NCI-H2196 treated with DMSO at 0.1 percent for 48 hours (cell line): Measurements from ENCODE around the gene LTBP2.

Experiments
- DNase-seq: peaks from one replicate; lab custom pipeline; 2025; ENCODE audit not compliant: unreplicated experiment; lab: John Stamatoyannopoulos, UW

Gene LTBP2

DNA sequence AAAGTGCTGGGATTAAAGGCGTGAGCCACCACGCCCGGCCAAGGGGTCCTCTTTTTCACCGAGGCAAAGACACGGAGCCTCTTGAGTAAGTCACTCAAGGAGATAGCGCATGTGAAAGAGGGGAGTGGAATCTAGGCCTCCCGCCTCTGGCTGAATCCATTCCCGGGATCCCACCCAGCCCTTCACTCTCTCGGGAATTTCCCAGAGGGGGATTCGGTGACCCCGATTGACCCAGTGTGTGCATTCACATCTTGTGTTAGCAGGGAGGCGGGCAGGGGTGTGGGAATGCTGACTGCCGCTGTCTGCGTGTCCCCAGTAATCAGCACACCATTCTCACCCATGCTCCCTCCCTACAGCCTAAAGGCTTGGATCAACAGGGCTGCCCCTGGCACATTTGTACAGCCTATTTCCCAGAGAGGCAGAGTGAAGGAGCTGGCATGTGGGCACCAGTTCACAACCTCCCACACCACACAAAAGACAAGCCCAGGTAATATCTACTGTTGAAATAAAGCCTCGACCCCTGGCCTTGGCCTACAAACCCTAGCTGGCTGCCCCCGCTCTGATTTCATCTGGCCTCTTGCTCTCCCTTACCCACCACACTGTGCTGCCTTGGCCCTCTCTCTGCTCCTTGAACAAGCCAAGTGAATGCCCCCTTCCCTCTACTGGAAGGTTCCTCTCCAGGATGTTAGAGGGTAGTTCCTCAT lies 1.3 kb upstream of the LTBP2 start:
- DNase-seq, result no peak

DNA sequence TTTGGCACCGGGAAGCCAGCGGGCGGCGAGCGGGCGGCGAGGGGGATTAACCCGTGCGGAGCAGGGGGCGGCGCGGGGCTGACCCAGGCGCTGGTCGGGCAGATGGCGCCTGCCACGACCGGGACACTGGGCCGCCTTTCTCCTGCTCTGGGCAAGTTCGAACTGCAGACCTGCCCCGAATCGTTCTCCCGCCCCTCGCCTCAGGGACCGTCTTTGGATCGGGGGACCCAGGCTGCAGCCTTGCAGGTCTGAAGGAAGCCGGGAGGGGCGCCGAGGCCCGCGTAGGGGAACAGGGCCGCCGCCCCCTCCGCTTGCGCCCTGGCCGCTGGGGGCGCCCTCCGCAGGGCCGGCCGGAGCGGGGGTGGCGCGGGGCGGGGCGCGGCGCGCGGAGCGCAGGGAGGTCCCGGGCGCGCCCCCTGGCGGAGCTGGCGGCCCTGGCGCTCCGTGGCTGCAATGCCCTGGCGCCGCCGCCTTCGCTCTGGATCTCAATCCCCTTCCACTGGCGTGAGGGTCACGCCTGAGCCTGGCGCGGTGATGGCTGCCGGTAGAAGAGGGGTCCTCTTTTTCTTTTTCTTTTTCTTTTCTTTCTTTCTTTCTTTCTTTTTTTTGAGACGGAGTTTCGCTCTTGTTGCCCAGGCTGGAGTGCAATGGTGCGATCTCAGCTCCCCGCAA lies 449 bp upstream of the LTBP2 start:
- peak; percentile 67 for DNase-seq

DNA sequence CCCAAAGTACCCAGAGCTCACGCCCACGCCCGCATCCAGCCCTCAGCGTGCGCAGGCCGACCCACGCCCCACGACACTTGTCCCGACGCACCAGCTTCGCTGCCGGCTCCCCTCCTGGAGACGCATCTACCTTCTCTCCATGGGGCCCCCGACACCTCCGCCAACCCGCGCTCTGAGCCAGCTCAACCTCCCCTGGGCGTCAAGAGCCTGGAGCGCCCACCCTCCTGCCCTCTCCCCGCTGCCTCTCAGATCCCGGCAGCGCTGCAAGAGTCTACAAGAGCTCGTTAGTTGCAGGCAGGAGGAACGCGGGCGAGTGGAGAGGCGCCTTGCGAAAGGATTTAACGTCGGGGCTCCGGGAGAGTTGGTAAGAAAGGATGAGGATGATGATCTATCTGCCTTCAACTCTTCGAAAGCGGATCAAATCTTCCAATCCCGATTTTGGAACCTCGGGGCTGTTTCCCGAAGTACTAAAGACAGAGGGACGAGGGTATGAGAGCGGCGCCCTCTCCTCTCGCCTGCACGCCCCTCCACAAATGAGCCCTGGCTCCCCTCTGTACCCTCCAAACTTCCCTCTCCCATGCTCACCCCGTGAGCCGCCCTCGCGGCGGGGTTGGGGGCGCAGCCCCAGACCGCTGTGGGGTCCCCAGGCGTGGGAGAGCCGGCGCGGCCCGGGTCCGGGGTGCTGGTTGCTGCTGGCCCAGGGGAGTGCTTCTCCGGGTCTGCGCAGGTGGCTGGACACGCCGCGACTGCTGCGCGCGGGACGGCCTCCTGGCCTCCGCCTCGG lies 979 bp downstream of the LTBP2 start:
- DNase-seq, result no peak

DNA sequence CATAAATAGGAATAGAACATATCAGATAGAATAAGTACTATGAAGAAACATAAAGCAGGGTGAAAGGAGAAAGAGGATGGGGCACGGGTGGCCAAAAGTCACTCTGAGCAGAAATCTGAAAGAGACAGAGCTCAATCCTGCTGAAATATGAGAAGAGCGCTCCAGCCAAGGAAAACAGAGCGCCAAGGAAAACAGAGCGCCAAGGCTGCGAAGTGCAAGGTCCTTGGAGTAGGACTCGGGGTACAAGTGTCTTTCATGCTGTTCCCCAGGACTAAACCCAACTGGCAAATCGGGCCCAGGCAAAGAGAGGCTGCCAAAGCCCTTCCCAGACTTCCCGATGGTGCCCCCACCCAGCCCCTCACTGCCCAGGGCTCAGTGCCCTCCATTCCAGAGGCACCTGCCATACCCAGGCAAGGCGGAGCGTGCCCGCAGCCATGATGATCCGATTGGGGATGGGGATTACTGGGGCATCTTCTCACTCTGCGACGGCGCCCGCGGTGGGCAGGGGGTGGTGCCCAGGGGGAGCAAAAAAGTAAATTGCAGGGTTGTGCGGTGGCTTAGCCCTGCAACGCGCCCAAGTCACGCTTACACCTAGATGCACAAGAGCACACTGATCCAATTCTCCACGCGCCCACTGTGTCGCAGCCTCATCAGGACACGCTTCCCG lies 1.7 kb downstream of the LTBP2 start:
- no peak for DNase-seq

DNA sequence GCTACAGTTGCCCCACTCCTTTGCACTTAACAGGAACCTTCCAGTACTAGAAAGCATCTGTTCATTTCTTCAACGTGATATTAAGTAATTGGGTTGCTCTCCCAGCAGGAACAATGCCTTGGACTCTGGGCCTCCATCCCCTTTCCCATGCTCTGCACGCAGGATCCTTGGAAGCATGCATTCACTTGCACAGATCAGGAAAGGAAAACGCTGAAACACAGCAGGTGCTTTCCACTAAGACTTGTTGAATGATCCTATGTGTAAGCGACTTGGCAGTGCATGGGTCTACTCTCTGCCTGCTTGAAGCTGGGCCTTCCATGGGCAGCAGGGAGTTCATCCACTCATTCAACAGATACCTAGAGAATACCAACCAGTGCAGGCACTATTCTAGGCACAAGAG lies 2.3 kb downstream of the LTBP2 start:
- DNase-seq, result no peak

DNA sequence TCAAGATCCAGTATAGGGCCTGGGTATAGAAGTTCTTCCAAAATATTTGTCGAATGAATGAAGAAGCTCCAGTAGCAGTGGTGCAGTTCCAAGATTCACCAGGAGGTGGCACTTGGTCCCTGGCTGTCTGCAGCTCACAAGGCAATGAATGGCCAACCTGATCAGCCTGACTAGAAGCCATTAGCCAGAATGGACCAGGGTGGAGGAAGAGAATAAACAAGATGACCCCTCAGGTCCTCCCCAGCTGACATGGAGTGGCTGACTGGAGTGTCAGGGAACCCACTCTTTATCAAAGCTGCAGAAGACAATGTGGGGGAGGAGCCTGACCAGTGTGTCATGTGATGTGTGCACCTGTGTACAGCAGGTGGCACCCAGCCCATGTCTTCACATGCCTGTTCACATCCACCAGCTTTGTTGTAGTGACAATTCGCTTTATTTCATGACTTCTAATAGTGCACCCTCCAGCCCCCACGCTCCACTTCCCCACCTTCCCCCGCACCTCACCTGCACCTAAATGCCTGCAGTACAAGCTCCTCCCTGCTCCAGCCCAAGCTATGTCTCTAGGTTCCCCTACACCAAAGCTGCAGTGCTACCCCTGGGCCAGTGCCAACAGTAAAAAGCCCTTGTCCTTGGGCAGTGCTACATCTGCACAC lies 3.0 kb downstream of the LTBP2 start:
- DNase-seq, result peak; percentile 76

DNA sequence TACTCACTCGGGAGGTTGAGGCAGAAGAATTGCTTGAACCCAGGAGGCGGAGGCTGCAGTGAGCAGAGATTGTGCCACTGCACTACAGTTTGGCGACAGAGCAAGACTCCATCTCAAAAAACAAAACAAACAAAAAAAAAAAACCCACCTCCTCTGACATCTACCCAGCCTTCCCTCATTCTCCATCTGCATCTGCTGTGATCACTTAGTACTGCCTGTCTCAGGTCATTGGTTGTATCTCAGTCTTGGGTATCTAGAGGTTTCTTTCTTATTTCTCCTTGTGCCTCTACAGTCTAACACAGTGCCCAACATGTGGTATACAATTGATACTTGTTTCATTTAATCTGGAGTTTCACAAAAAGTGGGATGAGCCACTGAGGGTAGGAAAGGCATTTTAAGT lies 5.3 kb downstream of the LTBP2 start:
- DNase-seq, result no peak

DNA sequence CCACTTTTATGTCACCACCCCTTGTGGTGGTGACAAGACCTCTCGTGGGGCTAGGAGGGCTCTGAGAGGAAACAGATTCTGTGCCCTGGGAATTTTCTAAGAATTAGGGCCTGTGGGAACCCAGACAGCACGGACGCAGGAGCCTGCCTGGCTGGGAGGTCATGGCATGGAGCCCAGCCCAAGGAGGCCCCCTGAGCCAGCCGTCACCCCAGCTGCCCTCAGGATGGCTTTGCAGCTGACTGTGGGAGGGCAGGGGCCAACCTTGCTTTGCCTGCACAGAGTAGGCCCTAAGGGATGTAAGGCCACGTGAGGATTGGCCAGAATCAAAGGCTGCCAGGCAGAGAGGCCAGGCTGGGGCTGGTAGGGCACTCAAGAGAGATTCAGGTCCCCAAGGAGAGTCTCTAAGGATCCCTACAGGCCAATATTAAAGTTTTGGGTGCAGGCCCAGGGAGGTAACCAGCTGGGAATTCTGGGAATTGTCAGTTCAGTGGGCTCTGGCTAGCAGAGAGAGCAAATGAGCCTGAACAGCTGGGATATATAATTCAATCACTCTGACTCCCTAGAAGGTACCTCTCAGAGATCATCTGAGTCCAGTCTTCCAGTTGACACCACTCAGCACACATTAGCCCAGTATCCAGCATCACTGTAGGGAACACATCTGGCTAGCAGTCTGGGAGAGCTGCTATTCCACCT lies 6.4 kb downstream of the LTBP2 start:
- no peak for DNase-seq

DNA sequence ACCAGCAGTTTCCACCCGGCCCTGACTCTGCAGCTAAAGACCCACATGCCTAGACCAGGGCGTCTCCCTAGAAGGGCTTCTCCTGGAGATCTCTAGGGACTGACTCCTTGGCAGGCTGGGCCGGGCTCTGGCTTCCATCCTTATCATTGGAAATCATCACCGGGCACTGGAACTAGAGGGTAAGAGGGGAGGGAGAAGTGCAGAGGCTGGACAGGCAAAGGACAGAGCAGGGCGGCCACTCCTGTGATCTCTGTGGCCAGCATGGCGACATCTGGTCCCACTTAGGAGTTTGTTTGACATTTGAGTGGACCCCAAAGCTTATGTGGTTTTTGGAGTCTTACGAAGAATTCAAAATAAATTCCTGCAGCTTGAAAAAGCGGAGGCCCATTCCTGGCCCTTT lies 7.1 kb downstream of the LTBP2 start:
- DNase-seq, result no peak

DNA sequence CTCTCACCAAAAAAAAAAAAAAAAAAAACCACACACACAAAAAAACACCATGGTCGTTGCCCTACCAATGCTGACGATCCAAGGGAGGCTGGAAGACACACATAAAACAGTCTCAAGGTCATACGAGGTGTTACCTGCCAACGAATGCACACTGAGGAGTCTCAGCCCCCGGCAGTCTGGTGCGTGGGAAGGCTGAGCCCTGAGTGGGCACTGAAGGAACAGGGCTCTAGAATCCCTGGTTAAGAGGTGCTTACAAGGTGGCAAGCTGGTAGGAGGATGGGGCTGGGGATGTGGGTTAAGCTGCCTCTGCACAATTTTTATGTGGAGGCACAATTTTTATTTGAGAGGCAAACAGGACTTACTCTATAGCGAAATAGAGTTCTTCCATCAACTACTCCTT lies 7.9 kb downstream of the LTBP2 start:
- no peak for DNase-seq

DNA sequence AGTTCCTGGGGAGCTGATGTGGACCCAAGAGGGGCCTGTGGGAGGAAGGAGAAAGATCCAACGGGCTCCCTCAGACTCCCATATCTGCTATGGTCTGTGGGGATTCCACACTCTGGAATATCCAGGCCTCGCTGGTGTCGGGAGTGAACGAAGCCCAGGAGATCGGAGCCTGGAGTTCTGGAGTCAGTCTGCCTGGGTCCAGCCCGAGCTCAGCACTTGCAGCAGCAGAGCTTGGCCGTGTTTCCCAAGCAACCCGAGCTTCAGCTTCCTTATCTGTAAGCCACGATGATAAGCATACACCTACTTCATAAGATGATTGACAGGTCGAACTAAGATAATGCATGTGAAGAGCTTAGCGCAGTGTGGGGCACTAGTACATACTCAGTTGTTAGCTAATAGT lies 10.1 kb downstream of the LTBP2 start:
- DNase-seq, result no peak

DNA sequence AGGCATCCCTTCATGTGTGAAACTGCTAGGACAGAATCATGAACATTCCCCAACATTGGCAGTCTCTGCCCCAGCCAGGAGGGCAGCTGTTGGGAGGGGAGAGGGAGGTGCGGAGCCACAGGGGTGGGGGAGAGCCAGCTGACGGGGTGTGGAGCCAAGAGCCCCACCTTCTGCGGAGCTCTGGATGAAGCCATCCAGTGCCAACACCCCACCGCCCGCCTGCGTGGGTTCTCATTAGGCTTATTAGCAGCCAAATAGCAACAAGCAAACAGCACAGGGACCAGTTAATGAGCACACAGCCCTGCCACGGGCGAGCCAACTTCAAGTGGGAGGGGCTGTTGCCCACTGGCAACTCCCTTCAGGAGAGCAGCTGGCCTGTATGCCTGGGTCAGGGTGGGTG lies 12.1 kb downstream of the LTBP2 start:
- no peak for DNase-seq

DNA sequence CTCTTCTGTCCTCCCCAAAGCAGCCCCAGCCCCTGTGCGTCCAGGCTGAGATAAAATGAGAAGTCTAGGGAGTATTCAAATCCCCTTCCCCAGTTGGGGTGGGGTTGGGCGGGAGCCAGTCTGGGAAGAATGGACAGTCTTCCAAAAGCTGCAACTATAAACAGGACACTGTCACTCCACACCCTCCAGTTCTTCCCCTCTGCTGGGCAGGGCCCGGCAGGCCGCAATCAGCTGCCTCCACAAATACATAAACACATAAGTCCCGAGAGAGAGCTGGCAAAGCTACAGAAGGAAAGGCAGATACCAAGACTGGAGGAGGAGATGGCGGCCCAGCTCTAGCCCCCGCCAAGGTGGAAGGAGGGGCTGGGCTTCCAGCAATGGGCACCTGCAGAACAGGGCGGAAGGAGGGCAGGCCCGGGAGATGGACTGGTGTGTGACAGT lies 12.7 kb downstream of the LTBP2 start:
- no peak for DNase-seq

DNA sequence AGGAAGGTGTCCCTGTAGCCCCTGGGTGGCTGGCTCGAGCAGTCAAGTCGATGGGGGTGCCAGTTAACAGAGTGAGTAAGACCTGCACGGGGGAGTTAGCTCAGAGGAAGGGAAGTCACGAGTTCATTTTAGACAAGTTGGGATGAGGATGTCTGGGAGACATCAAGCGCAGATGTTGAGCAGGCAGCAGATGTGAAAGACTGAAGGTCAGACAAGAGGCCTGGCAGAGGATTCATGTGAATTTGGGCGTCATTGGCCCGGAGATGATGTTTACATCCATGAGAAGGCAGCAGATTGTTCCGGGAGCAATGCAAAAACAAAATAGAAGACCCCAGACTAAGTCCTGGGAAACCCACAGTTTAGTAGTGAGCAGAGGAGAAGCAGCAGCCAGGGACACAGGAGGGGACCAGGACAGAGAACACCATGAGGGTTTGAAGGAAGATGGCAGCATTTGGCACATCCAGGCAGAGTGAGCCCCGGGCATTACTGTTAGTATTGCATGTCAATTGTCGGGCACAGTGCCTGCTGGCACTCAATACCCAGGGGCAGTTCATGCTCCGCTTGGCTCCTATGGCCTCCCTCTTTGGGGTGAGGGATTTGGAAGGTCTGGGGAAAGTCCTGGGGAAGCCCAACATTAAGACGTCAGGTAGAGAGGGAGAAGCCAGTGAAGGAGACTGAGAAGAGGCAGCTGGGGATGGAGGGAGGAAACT lies 15.1 kb downstream of the LTBP2 start:
- DNase-seq, result no peak

DNA sequence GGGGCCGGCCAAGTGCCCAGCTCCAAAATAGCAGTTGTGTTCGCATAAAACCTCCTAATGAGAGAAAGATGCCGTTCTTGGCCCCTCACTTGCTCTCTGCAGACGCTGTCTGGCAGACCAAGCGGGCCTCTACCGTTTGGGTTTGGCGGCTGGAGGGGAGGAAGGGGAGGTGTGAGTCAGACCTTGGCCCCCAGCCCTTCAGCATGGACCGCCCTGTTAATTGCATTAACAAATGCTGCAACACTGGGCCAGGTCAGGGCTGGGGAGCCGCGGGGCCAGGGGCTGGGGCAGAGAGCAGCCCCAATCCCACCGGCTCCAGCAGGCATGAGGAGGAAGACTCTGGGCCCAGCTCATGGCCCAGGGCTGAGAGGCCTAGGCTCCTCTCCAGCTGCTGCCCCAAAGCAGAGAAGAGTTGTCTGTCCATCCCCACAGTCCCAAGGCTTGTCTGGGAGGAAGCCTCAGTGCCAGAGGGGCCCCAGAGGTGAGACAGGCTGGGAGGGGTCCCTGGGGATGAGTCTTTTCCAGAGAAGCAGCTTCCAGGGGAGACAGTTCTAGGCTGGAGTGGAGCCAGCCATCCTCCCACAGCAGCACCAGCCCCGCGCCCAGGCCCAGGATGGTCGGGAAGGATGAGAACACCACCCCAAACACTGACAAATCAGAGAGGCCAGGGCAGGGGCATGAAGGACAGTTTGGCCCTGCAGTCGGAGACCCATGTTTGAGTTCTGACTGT lies 16.9 kb downstream of the LTBP2 start:
- no peak for DNase-seq

DNA sequence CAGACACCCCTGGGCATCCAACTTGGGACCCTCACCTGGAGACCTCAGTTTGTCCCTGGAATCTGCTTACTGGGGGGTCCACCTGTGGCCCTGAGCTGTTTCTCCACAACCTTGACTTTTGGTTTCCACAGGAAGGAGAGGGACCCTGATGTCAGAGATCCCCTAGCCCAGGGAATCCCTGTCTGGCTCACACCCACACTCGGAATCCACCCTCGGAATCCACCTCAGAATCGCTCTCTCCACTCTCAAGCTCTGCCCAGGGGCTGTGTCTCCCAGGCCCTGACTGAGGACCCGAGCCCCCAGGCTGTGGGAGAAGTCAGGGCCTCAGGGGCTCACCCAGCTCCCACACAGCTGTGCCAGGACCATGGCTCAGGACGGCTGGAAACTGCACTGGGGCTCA lies 17.4 kb downstream of the LTBP2 start:
- DNase-seq, result no peak

DNA sequence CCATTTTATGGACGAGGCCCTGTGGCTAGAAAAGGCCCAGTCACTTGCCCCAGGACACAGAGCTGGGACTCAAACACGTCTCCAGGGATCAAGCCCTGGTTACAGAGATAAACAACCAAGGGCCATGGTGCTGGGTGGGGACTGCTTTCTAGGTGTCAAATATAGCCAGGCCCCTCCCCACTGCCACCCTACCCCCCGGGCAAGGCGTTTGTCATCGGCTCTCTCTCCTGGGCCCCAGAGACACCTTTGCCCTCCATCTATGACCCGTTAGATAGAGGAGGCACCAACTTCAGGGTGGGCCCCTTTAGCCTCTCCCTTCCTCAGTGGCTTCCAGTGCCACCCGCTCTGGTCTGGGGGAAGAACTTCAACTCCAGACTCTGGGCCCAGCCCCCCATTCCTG lies 18.0 kb downstream of the LTBP2 start:
- no peak for DNase-seq

DNA sequence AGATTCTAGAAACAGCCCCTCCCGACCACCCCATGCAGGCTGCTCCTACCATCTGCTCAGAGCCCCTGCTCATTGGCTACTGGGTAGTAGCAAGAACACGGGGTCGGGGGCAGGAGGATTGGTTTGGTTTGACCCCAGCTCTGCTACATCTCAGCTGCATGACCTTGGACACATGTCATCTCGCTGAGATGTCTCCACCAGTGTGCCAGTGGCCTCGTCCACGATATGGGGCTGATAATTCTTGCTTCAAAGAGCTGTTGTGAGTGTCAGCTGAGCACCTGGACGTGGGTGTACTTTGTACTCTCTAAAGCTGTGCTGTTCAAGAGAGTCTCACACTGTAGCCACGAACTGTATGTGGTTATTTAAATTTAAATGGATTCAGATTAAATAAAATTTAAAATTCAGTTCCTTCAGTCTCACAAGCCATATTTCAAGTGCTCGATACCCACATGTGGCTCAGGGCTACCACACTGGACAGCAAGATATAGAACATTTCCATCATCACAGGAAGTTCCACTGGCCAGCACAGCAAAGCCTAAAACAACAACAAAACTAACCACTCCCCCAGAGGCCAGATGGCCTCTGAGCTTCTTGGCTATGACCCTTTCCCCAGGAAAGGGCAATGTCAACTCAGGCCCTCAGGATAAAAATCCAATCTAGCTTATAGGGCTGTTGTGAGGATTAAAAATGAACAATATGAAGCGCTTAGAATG lies 18.6 kb downstream of the LTBP2 start:
- no peak for DNase-seq
